ENCODE results near the gene PDYN.

GRCh38 chr20:1995531-1996310 is 1.9 kb upstream of the PDYN start:
- TF ChIP-seq ZNF274 (IDR thresholded peaks at IDR 0.05; ENCODE audit: low read depth, low read length) (no peak), YY1 (IDR thresholded peaks at IDR 0.05; ENCODE audit: insufficient read depth, insufficient read length) (no peak)

Measured in NT2/D1 (cell line).